GM18870 (cell line): Measurements from ENCODE around the gene CNTN4.

Source experiments
- ATAC-seq: cut with Tn5 transposase; IDR thresholded peaks from one replicate; pipeline ENCODE4 v1.9.1; 2021; ENCODE audit warnings: moderate library complexity; ENCODE audit not compliant: unreplicated experiment

Gene CNTN4

GRCh38 chr3:3081381-3082233, 982.9 kb downstream of the CNTN4 start:
- ATAC-seq = peak; percentile 48

- peak; percentile 88 for ATAC-seq
Measured at GRCh38 chr3:3082234-3082924, 983.7 kb downstream of the CNTN4 start.

- ATAC-seq = no peak
Measured at GRCh38 chr3:3084890-3085289, 986.2 kb downstream of the CNTN4 start.

GRCh38 chr3:3085782-3086181, 987.1 kb downstream of the CNTN4 start:
- ATAC-seq = no peak

GRCh38 chr3:3086239-3086638, 987.6 kb downstream of the CNTN4 start:
- ATAC-seq = no peak

GRCh38 chr3:3087279-3087678, 988.6 kb downstream of the CNTN4 start:
- no peak for ATAC-seq

- no peak for ATAC-seq
Measured at GRCh38 chr3:3087716-3088465, 989.2 kb downstream of the CNTN4 start.

GRCh38 chr3:3089017-3089416, 990.4 kb downstream of the CNTN4 start:
- peak; percentile 96 for ATAC-seq

GRCh38 chr3:3097958-3098357, 999.3 kb downstream of the CNTN4 start:
- ATAC-seq = no peak

- peak; percentile 71 for ATAC-seq
Measured at GRCh38 chr3:3101660-3102458, 1003.2 kb downstream of the CNTN4 start.

- no peak for ATAC-seq
Measured at GRCh38 chr3:3102751-3103150, 1004.1 kb downstream of the CNTN4 start.

- ATAC-seq = no peak
Measured at GRCh38 chr3:3105246-3105645, 1006.6 kb downstream of the CNTN4 start.

GRCh38 chr3:3105815-3106214, 1007.1 kb downstream of the CNTN4 start:
- no peak for ATAC-seq

GRCh38 chr3:3107181-3107580, 1008.5 kb downstream of the CNTN4 start:
- no peak for ATAC-seq
